ENCODE data around the gene AGTR1.

GRCh38 chr3:148648685-148649352 lies 48.9 kb upstream of the AGTR1 start:
- no peak for TF ChIP-seq CTCF (IDR thresholded peaks at IDR 0.05; ENCODE audit: low read depth, low read length, missing input control)
- no peak for TF ChIP-seq TAF1 (conservative IDR thresholded peaks at IDR 0.05)
- no peak for TF ChIP-seq MAX (IDR thresholded peaks at IDR 0.05)
- TF ChIP-seq EGR1 (IDR thresholded peaks at IDR 0.05; ENCODE audit: low read depth in 2 of 2) = no peak
- no peak for TF ChIP-seq REST (IDR thresholded peaks at IDR 0.05)
- no peak for TF ChIP-seq ZBTB33 (IDR thresholded peaks at IDR 0.05)
- no peak for TF ChIP-seq GABPA (IDR thresholded peaks at IDR 0.05 in 1 of 2, conservative IDR thresholded peaks at IDR 0.05 in 1 of 2)
- no peak for TF ChIP-seq NR2F2 (IDR thresholded peaks at IDR 0.05)
- no peak for TF ChIP-seq ATF3 (IDR thresholded peaks at IDR 0.05)
- no peak for TF ChIP-seq YY1 (IDR thresholded peaks at IDR 0.05)
- no peak for TF ChIP-seq FOXA1 (IDR thresholded peaks at IDR 0.05)
- no peak for TF ChIP-seq JUND (IDR thresholded peaks at IDR 0.05)
- no peak for TF ChIP-seq SP1 (IDR thresholded peaks at IDR 0.05)
